Measurements from ENCODE around the gene ABHD2.

The ABHD2 gene

GRCh38 chr15:89195836-89196235, 107.6 kb downstream of the ABHD2 start:
- no peak for TF ChIP-seq CTCF (IDR thresholded peaks at IDR 0.05; ENCODE audit: borderline replicate concordance, insufficient read depth, low read depth, low read length)
- no peak overlapping the region for H3K4me3 ChIP-seq (ENCODE audit: low read depth, low read length)

- TF ChIP-seq CTCF (IDR thresholded peaks at IDR 0.05; ENCODE audit: borderline replicate concordance, insufficient read depth, low read depth, low read length) = no peak
- H3K4me3 ChIP-seq (ENCODE audit: low read depth, low read length) = no peak overlapping the region
Measured at GRCh38 chr15:89196241-89196640, 108.0 kb downstream of the ABHD2 start.

- H3K4me3 ChIP-seq (ENCODE audit: low read depth, low read length) = no peak overlapping the region
- no peak for TF ChIP-seq CTCF (IDR thresholded peaks at IDR 0.05; ENCODE audit: borderline replicate concordance, insufficient read depth, low read depth, low read length)
Measured at GRCh38 chr15:89196994-89197393, 108.7 kb downstream of the ABHD2 start.

GRCh38 chr15:89197503-89197971, 109.3 kb downstream of the ABHD2 start:
- no peak for TF ChIP-seq CTCF (IDR thresholded peaks at IDR 0.05; ENCODE audit: borderline replicate concordance, insufficient read depth, low read depth, low read length)
- H3K4me3 ChIP-seq (ENCODE audit: low read depth, low read length) = no peak overlapping the region

GRCh38 chr15:89198196-89198595, 109.9 kb downstream of the ABHD2 start:
- TF ChIP-seq CTCF (IDR thresholded peaks at IDR 0.05; ENCODE audit: borderline replicate concordance, insufficient read depth, low read depth, low read length) = no peak
- H3K4me3 ChIP-seq (ENCODE audit: low read depth, low read length) = no peak overlapping the region

- H3K4me3 ChIP-seq (ENCODE audit: low read depth, low read length) = no peak overlapping the region
- no peak for TF ChIP-seq CTCF (IDR thresholded peaks at IDR 0.05; ENCODE audit: borderline replicate concordance, insufficient read depth, low read depth, low read length)
Measured at GRCh38 chr15:89198934-89199333, 110.7 kb downstream of the ABHD2 start.

- no peak for TF ChIP-seq CTCF (IDR thresholded peaks at IDR 0.05; ENCODE audit: borderline replicate concordance, insufficient read depth, low read depth, low read length)
Measured at GRCh38 chr15:89199746-89200145, 111.5 kb downstream of the ABHD2 start.

More at GRCh38 chr15:89199746-89200145, 111.5 kb downstream of the ABHD2 start:
- no peak overlapping the region for H3K4me3 ChIP-seq (ENCODE audit: low read depth, low read length)

All from GM12875 (cell line).